Right lobe of liver (tissue), 6 donors: ENCODE data around the gene MUC4. TPM values are rescaled to one million over a fixed set of nuclear protein-coding genes. Genes with fewer than 3 reads are reported as not detected.
A peak's percentile ranks its signal among the peaks of the same experiment; 100 is the strongest.

Source experiments
- ATAC-seq, 4 donors: fragments of 200-7000 bp; cut with Tn5 transposase; one replicate each; pipeline ENCODE4 v1.9.1; 2020; ENCODE audit warnings: mild to moderate bottlenecking in 4 of 4, moderate library complexity in 4 of 4
- DNase-seq, 3 donors: peaks; one replicate each; pipeline ENCODE4 v3.0.0-alpha.2; 2020
- H3K27ac ChIP-seq, 3 donors: fragments of 200-600 bp; one replicate each; pipeline ENCODE4 v1.8.0; 2022
- H3K27me3 ChIP-seq, 2 donors: fragments of 200-600 bp; one replicate each; pipeline ENCODE4 v1.8.0; 2022
- H3K36me3 ChIP-seq, 4 donors: fragments of 200-600 bp; sonication (generic) in 1 of 4; one replicate each; pipeline versions ENCODE4 v1.5.1 to v1.8.0; 2017 to 2022; ENCODE audit warnings: control low read depth in 1 of 4
- H3K4me1 ChIP-seq, 4 donors: fragments of 200-600 bp; sonication (generic) in 1 of 4; one replicate each; pipeline versions ENCODE4 v1.5.1 to v1.8.0; 2017 to 2022; ENCODE audit warnings: control low read depth in 1 of 4
- H3K4me3 ChIP-seq, 3 donors: fragments of 200-600 bp; one replicate each; pipeline ENCODE4 v1.8.0; 2022
- H3K9me3 ChIP-seq, 4 donors: fragments of 200-600 bp; sonication (generic) in 1 of 4; one replicate each; pipeline versions ENCODE4 v1.5.1 to v1.8.0; 2017 to 2022; ENCODE audit warnings: control low read depth in 1 of 4
- POLR2A ChIP-seq: fragments of 450-650 bp; IDR thresholded peaks from one replicate; pipeline ENCODE4 v1.6.1; 2017; ENCODE audit warnings: antibody characterized with exemption, mild to moderate bottlenecking
- WGBS: methylation state at CpG from one replicate; pipeline ENCODE4 v1.1.6; 2018; ENCODE audit warnings: low coverage, low lambda C conversion rate; ENCODE audit not compliant: insufficient coverage; ENCODE audit errors: missing lambda C conversion rate; 5-methylcytosine and 5-hydroxymethylcytosine counted together
- intact Hi-C, 2 donors: fragments of 100-400 bp; cut with DNase I; formaldehyde crosslinking; loops; one replicate each; pipeline versions ENCODE4 v1.11.2 to v1.14.1; 2022
- total RNA-seq, 6 experiments: library from RNA; depleted of rRNA in 2 of 6; stranded (reverse); fragments of >200 nt in 2 of 6; fragmentation: NEBNext Ultra II Directional in 3 of 6; extraction: Animal tissue kit (Norgen Biotek cat#: 25700) in 3 of 6; gene quantifications; one replicate each; pipeline versions ENCODE4 v1.1.0 to v1.2.4, GENCODE V29; 2016 to 2023
- TF ChIP-seq, protein P1 (sequence below), 4 donors: fragments of 200-600 bp in 3 of 4; fragments of 450-650 bp in 1 of 4; IDR thresholded peaks; one replicate each; pipeline versions ENCODE4 v1.5.1 to v1.8.0; 2016 to 2022; ENCODE audit warnings: antibody characterized with exemption in 4 of 4, mild to moderate bottlenecking in 2 of 4
- donor health status: DM: no; HTN: yes; CAD: no.
- donor health status: DM: no; HTN: no; CAD: no.
- donor health status: DM: no; HTN: no; CAD: no.
- donor health status: DM: no; HTN: yes; CAD: no.
- donor health status: DM: no; HTN: yes; CAD: no.

MUC4 gene
- total RNA-seq, 6 experiments from 2014 or later, result 0.07 to 0.20 TPM; not detected in 4

- TF ChIP-seq, protein P1, sequence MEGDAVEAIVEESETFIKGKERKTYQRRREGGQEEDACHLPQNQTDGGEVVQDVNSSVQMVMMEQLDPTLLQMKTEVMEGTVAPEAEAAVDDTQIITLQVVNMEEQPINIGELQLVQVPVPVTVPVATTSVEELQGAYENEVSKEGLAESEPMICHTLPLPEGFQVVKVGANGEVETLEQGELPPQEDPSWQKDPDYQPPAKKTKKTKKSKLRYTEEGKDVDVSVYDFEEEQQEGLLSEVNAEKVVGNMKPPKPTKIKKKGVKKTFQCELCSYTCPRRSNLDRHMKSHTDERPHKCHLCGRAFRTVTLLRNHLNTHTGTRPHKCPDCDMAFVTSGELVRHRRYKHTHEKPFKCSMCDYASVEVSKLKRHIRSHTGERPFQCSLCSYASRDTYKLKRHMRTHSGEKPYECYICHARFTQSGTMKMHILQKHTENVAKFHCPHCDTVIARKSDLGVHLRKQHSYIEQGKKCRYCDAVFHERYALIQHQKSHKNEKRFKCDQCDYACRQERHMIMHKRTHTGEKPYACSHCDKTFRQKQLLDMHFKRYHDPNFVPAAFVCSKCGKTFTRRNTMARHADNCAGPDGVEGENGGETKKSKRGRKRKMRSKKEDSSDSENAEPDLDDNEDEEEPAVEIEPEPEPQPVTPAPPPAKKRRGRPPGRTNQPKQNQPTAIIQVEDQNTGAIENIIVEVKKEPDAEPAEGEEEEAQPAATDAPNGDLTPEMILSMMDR (IDR thresholded peaks at IDR 0.05), result no peak
- TF ChIP-seq POLR2A, result no peak
- ATAC-seq, result peak in 1 of 4 donors; percentile 20
- WGBS, result 13% methylated on average over 11 of the region's 15 CpGs
- Histone ChIP-seq H3K27ac (no peak overlapping the region), H3K4me1 (no peaks in the 10 kb centered on the region), H3K9me3 (no peaks in the 10 kb centered on the region), H3K27me3 (no peaks in the 10 kb centered on the region), H3K4me3 (no peak overlapping the region), H3K36me3 (no peaks in the 10 kb centered on the region)
- no peak for DNase-seq
- intact Hi-C loops, result no loop called here
Measured at GRCh38 chr3:195802261-195802701, 9.4 kb downstream of the MUC4 start.

DNA sequence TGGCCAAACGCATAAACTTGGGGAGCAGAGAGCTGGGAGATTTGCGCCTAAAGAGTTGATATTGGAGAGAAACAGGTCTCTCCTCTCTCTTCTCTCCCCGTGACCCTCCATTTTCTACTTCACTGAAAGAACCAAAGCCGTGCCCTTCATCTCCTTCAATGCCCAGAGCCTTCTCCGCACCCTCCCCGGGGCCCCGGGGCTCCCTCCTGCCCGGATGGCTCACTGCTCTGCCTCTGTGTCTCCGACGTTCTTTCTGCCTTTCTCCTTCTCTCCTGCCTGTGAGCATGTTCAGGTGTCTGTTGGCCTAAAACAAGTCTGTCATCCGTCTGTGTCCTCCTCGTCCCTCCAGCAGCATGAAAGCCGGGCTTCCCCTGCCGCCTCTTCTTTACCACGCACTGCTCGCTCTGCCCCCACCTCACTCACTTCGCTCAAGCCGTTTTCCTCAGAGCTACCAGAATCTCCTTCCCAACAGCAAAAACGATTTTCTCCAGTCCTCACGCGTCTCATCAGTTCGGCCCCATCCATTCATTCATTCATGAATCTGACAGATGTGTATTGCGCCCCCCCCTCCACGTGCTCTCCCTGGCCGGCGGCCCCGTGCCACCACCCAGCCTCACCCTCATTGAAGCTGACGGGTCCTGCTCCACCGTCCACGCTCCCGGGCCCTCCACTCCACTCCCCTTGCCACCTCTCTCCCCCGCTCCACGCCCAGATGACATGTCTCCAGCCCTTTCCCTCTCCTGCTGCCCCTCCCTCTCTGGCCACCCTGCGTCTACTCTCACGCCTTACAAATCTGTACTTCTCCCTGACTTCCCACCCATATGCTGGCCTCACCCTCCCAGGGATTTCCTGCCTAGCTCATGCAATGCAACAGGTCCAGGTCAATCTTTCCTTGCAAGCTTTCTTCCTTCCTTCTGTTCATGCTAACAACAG is 10.2 kb downstream of the MUC4 start:
- ATAC-seq, result no peak
- Histone ChIP-seq H3K36me3 (no peaks in the 10 kb centered on the region), H3K4me1 (no peaks in the 10 kb centered on the region), H3K4me3 (no peak overlapping the region), H3K27me3 (no peaks in the 10 kb centered on the region), H3K27ac (no peak overlapping the region), H3K9me3 (no peaks in the 10 kb centered on the region)
- DNase-seq, result no peak
- 66% methylated on average over 31 of the region's 35 CpGs for WGBS
- TF ChIP-seq, protein P1 (IDR thresholded peaks at IDR 0.05), result no peak
- no peak for TF ChIP-seq POLR2A
- intact Hi-C loops, result no loop called here

DNA sequence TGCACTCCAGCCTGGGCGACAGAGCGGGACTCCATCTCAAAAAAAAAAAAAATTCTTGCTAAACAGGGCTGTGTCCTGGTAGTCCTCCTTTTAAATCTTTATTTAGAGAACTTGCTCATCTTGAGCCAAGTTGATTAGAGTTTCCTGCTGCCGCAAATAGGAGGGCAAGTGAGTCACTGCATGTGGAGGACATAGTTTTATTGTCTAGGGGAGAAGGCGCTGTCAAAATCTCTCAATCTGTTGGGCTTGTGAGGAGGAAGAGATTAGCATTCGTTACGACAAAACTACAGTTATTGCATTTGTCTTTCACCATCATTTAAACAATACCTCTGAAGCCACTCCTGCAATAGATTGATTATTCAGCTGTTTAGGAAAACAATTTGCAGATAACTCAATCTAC is 11.5 kb downstream of the MUC4 start:
- no peak for ATAC-seq
- TF ChIP-seq POLR2A, result no peak
- TF ChIP-seq, protein P1 (IDR thresholded peaks at IDR 0.05), result no peak

DNA sequence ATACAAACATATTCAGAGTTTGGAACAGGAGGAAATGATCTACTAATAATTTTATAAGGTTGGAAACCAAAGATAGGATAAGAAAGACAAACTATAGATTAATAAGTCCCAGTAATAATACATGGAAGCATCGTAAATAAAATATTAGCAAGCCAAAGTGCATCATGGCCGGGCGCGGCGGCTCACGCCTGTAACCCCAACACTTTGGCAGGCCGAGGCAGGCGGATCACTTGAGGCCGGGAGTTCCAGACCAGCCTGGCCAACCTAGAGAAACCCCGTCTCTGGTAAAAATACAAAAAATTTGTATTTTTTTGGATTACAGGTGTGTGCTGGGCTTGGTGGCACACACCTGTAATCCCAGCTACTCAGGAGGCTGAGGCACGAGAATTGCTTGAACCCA is 14.9 kb downstream of the MUC4 start:
- intact Hi-C loops, result no loop called here
- H3K4me1 ChIP-seq, result no peaks in the 10 kb centered on the region
- no peaks in the 10 kb centered on the region for H3K36me3 ChIP-seq
- no peak overlapping the region for H3K27ac ChIP-seq
- TF ChIP-seq, protein P1 (IDR thresholded peaks at IDR 0.05), result no peak
- TF ChIP-seq POLR2A, result no peak
- DNase-seq (no peak), ATAC-seq (no peak)
- no peak overlapping the region for H3K4me3 ChIP-seq
- 90% methylated on average over 11 of the region's 11 CpGs for WGBS
- no peaks in the 10 kb centered on the region for H3K27me3 ChIP-seq
- H3K9me3 ChIP-seq, result no peaks in the 10 kb centered on the region

More for the DNA sequence above, 11.5 kb downstream of the MUC4 start:
- no peaks in the 10 kb centered on the region for H3K9me3 ChIP-seq
- no peak overlapping the region for H3K4me3 ChIP-seq
- DNase-seq, result no peak
- H3K27ac ChIP-seq, result no peak overlapping the region
- H3K4me1 ChIP-seq, result no peaks in the 10 kb centered on the region
- H3K36me3 ChIP-seq, result no peaks in the 10 kb centered on the region
- H3K27me3 ChIP-seq, result no peaks in the 10 kb centered on the region
- intact Hi-C loops, result no loop called here
- WGBS, result 61% methylated on average over 6 of the region's 6 CpGs
